HG02840 (cell line): ENCODE data around the gene CEP192.
"Not testable (repeated sequence)": the region's sequence is repeated elsewhere in the genome, so short reads cannot be mapped to it uniquely, and the experiment has no call there.

Experiments
- ATAC-seq: cut with Tn5 transposase; IDR thresholded peaks from one replicate; pipeline ENCODE4 v1.9.1; 2021; ENCODE audit warnings: mild to moderate bottlenecking, moderate library complexity, moderate number of reproducible peaks; ENCODE audit not compliant: unreplicated experiment, low FRiP score

CEP192 gene

DNA sequence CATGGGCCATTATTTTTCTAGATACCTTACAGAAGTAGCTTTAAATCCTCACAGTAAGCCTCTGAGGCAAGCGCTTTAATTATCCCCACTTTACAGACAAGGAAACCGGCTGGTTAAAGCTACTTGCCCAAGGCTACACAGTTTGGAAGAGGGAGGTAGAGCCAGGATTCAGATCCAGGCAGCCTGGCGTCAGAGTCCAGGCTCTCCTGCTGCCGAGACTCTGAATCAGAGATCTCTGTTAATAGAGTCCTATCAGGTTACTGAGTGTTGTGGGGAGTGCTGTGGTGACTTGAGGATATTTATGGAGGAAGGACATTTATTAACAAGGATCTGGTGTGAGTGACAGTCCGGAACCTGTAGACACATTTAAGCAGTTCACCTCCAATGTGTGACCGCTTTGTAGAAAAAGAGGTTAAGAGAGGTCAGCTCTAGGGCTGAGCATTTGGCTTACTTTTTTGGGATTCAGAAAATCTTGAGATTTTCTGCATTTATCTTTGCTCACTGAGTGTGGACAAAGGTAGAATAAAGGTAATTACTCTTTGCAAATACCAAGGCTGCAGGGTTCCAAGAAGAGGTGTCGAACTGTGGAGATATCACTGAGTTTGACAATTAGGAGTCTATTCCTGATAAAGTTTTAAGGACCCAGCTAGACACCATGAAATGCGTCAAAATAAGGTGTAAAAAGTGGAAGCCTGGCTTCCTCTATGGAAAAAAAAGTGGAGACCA is 1.6 kb upstream of the CEP192 start:
- ATAC-seq: no peak

DNA sequence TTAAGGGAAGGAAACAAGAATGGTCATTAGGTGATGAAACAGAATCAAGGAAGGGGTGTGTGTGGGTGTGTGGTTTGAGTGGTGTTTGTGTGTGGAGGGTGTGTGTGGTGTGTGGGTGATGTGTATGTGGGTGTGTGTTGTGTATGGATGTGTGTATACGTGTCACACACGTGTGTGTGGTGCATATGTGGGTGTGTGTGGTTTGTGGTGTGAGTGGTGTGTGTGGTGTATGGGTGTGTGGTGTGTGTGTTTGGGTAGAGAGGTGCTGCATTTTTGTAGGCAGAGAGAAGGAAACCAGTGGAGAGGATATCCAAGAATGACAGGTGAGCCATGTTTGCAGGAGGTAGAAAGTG is 1.1 kb upstream of the CEP192 start:
- no peak for ATAC-seq

DNA sequence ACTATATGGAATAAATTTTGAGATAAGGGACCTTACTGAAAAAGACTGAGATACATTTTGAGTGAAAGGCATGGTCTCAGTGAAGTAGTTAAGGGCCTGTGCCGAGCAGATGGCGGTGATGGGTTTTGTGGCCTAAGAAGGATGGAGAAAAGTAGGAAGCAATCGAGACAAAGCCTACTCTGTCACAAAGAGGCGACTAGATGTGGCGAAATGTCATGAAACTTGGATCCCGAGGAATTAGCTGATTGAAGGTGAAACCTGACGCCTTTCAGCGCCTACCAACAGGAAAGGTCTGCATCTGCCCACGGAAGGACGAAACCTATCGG is 558 bp upstream of the CEP192 start:
- no peak for ATAC-seq

DNA sequence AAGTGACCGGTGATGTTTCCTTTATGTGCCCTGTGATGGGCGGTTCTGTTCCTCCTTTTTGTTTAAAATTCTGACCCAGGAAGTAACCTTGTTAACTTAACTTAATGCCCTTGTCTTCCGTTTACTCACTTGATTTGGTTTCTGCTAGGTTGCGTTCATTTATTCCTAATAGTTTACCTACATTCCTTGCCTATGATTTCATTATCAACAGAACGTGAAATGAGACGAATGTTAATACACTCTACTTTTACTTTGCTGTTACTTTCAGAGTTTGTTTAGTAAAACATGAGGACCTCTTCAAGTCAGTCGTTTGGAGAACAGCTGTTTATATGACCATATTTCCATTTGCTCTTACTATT is 638 bp downstream of the CEP192 start:
- no peak for ATAC-seq

DNA sequence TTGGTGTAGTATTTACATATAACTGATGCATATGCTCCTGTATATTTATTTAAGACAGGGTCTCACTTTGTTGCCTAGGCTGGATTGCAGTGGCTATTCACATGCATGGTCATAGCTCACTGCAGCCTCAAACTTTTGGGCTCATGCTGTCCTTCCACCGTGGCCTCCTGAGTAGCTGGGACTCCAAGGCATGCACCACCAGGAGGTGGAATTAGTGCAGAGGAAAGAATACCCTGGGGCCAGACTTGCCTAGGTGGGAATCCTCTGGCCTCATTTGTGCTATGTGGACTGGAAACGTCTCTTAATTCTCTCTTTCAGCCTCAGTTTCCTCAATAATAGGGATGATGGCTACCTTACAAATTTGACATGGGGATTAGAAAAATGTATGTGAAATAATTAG is 2.3 kb downstream of the CEP192 start:
- no peak for ATAC-seq

DNA sequence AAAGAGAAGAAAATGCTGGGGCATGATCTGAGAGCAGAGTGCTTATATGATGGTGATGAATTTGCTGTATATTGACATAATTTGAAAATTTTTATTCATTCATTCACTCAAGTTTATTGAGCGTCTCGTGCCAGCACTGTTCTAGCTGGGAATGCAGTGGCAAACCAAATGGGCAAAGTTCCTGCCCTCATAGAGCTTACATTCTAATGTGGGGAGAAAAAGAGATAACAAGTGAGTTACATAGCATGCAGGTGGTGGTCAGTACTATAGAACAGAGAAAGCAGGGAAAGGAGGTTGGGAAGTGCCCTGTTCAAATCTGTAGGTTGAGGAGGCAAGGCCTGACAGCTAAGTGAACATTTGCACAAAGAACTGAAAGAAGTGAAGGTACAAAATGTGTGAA is 4.3 kb downstream of the CEP192 start:
- no peak for ATAC-seq

DNA sequence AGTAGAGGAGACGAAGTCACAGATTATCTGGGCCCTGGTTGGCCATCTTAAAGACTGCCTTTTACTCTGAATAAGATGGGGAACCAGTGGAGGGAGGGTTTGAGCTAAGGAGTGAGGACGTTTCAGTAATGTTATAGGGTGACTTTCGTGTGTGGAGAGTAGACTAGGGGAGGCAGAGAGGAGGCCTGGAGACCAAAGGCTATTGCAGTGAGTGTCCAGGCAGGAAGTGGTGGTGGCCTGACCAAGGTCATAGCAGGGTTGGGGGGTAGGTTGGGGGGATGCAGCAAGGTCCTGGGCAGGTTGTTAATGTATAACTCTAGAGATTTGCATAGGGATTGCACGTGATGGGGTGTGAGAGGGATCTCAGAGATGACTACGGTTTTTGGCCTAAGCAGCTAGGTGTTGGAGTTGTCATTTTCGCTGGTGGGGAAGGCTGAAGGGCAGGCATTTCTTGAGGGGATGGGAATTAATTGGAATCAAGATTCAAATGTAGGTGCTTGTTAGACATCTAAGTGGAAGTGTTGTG is 4.9 kb downstream of the CEP192 start:
- no peak for ATAC-seq

DNA sequence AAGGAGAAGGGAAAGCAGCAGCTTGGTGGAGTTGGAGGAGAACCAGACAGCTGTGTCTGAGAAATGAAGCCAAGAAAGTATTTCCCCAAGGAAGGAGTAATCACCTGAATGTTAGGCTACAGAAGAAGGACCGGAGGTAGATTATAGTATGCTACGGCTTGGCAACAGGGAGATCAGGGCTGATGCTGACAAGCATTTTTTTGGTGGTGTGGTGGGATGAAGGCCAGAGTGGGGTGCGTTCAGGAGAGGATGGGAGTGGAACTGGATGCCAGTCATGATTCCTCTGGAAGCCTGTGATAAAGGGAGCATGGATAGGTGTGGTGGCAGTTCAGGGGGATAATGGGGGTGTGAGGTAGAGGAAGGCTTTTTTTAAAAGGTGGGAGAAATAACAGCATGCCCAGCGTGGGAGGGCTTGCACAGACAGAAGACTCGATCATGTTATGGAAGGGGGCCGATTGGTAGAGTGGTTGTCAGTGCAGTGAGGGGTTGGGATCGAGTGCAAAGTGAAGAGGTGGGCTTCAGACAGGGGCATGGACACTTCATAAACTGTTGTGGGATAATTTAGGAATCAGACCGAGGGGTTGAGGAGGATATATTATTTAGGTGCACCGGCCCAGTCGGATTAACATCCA is 5.6 kb downstream of the CEP192 start:
- ATAC-seq: no peak

DNA sequence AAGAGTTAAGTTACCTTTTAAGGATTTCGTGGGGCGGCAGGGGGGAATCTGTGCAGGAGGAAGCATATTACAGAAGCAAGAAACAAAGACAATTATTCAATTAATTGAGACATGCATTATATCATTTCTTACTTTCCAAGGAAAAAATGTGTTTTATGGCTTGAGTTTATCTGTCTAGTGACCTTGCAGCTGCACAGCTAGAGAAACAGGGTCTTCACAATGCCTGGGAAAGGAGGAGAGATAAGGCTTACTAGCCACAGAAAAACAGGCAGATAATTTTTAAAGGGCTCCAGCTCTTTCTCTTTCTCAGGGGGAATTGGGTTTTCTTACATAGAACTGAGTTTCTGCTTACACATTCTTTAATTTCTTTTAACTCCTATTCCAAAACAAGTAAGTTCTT is 6.2 kb downstream of the CEP192 start:
- ATAC-seq: not testable (repeated sequence)

DNA sequence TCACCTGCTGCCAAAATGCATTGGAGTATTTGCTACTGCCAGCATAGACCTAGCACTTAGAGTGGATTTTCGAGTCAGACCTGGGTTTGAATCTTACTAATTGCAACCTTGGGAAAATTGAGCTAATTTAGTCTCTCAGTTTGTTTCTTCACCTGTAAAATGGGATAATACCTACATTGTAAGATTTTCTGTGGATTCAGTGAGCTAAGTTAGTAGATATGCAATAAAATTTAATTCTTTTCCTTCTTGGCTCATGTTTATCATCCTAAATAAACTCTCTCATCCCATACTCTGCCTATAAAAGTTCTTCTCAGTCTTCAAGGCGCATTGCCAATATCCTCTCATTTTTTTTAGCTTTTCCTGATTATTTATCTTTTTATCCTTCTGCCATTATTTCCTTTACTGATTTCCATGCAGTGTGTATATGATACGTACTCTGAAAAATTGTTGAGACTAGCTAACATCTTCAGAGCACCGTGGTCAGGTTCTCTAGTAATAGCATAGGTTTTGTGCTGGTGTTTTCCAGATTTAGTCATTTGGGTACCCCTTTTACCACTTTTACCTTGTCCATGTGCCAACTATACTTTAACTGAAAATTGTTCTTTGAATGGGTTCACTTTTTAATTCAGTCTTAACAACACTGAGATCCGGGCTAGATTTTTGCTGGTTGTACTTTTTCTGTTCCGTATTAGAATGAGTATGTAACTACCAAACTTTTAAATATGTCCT is 7.3 kb downstream of the CEP192 start:
- no peak for ATAC-seq

DNA sequence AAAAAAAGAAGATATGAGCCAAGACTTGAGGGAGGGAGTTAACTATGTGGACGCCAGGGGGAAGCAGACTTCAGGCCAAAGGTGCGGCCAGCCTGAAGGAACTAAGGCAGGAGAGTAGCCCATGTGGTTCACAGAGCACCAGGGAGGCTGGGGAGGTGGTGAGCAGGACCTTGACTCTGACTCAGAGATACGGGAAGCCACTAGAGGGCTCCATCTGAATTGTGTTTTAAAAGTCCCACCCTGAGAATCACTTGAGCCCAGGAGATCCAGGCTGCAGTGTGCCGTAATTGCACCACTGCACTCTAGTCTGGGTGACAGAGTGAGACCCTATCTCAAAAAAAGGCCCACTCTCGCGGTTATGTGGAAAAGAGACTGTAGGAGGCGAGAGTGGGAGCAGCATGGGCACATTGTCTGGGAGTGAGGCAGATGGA is 12.3 kb downstream of the CEP192 start:
- ATAC-seq: no peak

DNA sequence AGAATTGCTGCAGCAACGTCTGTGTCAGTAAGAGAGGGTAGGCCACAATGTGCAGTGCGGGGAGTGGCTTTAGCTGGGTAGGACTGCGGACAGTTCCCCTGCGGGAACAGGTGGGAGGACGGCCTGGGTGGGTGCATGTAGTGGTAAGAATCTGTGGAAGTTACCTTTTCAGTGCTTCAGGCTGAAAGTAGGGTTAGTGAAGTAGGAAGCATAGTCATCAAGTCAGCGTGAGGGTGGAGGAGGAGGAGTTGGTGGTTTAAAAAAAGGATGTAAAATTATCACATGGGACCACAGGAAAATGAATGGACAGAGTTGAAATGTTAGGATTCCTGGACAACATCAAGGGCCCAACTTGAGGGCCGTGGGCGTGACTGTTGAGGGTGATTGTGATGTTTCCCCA is 13.2 kb downstream of the CEP192 start:
- ATAC-seq: no peak

DNA sequence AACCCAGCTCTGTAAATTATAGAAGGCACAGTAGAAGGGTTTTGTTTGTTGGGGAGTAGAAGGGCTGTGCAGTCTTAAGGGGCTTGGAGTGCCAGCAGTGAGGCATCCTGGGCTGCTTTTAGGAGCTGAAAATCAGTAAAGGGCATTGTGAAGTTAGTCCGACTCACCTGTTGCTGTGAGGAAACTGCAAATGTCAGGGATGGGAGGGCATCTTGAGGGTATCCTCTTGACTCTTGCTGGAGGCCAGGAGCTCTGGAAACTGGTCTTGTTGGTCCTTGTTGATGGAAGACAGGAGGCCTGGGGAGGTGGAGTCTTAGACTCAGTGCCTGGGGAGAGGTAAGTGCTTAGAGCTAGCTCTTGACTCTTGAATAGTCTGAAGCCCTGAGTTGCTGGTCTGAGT is 14.1 kb downstream of the CEP192 start:
- ATAC-seq: no peak

DNA sequence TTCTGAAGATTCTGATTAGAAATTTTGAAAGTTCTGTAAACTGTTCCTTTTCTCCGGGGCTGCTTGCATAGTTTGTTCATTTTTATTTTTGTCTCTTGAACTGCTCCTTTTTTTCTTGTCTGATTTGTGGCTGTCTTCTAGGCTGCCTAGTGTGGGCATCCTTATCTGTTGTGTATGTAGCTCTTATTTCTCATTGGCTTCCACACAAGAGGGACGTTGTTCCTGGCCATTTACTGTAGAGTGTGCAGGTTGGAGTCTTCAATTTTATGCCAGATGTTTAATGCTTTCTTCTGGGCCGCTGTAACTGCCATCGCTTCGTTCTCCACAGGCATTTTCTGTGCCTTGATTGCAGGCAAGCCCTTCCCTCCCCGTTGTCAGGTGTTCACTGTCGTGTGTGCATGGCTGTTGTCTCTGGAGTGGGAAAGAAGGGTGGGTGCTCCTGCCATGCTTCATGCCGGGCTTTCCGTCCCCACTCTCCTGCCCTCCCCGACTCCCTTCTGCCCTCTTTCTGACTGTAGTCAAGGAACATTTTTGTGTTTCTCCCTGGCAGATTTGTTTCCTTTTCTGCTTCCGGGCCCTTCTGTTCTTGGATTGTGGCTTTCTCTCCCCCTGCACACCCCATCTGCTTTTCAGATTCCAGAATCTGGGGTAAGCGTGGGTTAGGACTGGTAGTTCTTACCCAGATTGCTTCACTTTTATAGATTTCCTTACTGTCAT is 15.5 kb downstream of the CEP192 start:
- no peak for ATAC-seq

DNA sequence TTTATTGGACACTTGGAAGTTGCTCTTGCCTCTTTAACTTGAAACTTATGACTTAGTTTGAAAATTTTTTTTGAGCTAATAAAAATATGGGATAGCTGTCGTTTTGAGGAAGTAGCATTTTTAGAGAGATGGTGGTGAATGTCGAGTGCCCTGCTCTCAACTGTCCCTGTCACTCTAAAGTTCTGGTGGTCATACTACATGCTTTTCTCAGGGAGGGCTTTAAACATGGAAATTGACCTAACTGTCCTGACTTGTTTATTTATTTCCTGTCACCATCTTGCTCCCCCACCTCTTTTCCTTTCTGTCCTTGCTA is 16.0 kb downstream of the CEP192 start:
- ATAC-seq: no peak

DNA sequence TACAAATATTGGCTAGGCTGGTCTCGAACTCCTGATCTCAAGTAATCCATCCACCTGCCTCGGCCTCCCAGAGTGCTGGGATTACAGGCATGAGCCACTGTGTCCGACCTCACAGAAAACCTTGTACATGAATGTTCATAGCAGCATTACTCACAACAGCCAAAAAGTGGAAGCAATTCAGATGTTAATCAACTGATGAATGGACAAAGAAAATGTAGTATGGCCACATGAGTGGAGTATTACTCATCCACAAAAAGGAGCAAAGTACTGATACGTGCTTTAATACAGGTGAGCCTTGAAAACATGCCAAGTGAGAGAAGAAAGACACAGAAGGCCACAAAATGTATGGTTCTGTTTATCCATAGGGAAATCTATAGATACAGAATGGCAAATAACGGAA is 20.6 kb downstream of the CEP192 start:
- ATAC-seq: no peak

DNA sequence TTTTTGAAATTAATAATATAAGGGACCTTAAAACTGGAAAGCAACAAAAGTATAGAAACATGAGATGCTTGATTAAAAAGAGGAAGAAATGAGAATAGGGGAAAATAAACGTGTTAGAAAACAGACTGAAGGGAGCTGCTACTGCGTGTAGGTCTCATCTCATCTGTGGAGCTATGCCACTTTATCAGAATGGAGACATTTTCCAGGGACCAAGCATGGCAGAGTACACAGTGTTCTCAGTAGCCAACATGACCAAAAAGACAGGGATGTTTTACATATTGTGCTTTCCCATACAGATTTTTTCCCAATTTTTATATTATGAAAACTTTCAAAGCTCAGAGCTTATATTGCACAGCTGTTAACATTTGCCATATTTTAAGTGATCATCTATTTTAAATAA is 23.1 kb downstream of the CEP192 start:
- ATAC-seq: no peak

DNA sequence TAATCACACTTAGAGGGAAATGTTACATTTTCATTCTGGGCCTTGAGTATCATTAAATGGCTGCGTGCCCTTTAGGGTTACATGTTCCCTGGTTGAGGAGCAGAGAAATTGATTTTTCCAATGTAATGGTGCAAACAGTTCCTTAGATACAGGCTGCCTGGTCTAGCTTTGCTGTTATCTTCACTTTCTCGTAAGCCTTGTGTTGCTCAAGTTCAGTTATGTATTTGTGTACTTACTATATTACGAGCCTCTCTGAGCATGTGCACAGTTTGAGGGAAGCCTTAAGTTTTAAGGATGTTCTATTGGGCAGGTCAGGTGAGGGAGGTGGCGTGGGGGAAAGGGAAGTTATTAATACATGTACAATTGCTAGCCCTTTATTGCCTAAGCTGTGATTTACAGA is 23.7 kb downstream of the CEP192 start:
- ATAC-seq: no peak

DNA sequence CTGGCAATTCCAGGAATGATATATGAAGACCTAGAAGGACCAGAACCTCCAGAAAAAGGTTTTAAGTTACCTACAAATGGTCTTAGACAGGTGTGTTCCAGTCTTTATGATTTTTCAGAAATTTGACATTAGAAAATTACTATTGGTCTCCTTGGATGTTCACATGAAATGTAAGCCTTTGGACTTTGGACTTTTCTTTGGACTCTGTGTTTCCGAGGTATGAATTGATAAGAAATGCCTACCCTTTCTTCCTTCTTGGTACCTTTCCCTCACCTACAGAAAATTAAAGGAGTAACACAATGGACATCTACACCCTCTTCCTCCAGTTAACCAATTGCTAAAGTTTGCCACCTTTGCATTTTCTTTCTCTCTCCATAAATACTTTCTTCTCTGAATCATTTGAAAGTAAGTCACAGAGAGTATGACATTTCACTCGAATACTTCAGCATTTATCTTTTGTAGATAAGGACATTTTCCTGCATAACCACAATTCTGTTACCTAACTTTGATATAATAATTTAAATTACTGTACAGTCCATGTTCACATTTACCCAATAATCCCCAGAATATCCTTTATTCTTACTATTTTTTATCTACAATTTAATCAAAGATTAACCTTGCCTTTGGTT is 26.2 kb downstream of the CEP192 start:
- ATAC-seq: no peak

DNA sequence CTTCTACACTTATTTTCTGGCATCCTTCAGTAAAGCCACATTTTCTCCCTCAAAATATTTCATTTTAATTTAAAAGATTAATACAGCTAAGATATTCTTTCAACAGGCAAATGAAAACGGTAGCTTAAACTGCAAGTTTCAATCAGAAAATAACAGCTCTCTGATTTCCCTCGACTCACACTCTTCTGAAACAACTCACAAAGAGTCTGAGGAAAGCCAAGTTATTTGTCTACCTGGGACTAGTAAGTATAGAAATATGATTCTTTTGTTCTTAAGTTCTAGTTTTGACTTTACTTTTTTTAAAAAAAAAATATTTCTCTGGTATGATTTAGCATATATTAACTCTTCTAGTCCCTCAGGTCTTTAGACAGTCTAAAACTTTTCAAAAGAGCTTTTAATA is 27.2 kb downstream of the CEP192 start:
- ATAC-seq: no peak

DNA sequence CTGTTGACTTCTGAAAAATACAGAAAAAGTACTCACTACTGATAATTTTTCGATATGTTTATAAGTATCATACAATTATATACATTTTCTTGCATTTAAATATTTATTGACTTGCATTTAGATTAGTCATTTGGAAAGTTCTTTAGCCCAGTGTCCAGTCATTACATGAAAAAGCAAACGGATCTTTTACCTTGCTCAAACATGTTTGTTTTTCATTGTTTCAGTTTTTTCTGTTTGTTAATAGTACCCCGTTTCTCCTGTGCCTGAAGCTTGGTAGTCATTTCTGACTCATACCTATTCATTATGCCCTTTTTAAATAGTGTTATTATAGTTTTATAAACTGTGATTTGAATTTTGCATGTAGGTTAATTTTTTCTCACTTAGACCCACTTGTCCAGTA is 28.1 kb downstream of the CEP192 start:
- ATAC-seq: peak; percentile 59
